ENCODE data around the gene DICER1. TPM values are rescaled to one million over a fixed set of nuclear protein-coding genes. Genes with fewer than 3 reads are reported as not detected.

Gene DICER1
- polyA plus RNA-seq, 12 donors, result 32.5 to 55.3 (median 42.9) TPM; not detected in 1

DNA sequence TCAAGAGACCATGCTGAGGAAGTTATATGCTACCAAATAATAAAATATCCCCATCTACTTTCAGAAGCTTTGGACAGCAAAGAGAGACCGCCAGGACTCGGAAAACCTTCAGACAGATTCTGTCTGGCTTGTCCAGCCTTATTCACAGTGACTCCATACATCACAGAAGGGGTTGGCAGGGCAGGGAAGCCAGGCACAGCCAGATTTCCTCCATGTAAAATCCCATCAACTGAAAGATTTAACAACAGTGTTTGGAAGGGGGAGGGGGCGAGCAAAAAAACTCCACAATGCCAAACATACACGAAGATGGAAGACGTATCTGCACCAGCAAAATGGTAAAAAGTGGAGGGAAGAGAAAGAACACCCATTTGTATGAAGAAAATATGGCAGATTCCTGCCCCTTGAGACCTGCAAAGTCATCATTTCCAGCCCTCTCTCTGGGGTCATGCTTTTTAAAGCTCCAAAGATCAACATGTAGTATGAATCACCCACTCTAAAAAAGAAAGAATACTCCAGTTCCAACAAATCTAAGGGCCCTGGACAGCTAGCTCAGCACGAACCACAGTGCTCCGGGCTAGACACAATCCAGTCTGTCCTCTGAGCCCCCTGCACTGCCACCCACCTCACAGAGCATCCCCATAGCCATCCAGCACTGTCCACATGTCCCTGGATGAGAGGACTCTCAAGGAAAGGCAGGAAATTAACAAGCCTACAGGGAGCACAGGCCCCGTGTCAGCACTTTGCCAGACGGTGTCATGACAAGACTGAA lies 116.4 kb downstream of the DICER1 start:
- no peak for DNase-seq

DNA sequence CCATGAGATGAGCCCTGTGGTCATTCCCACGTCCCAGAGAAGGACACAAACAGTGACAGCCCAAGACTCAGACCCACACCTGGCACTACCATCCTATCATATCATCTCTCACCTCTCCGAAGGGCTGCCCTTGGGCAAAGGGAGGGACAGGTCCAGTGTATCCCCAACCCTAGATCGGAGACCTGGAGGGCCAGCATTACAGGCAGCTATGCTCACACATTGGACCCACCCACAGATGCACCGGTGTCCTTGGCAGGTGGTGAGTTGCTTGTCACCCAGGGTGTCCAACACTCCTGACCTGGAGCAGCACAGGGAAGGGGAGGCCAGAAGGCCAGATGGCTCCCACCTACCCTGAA lies 117.4 kb downstream of the DICER1 start:
- DNase-seq, result no peak

DNA sequence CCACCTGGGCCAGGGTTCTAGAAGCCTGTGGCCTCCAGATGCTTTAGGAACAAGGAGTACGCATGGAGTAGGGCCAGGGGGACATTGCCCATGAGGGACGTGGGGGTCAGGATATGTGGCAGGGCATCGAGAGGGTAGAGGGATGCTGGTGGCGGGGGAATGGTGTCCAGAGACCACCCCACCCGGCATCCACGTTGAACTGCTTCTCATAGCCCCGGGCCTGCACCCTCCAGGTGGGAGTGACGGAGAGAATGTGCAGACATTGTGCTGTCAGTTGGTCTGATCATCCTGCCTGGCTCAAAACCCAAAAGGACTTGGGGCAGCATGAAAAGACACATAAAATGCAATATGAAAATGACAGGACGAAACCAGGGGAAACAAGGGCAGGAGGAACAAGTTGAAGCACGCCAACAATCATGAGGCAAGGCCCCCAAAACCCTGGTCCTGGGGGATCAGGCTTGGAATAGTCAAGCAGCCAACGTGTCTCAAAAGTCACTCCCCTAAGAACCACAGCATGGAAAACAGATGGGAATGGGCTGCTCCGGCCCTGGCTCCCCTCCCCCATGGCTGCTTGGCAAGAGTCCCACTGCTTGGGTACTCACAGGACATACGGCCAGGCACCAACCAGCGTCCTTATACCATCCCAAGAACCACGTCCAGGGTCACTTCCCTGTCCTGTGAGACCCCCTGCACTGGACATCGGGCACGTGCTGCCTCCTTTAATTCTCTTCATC lies 117.9 kb downstream of the DICER1 start:
- no peak for DNase-seq

DNA sequence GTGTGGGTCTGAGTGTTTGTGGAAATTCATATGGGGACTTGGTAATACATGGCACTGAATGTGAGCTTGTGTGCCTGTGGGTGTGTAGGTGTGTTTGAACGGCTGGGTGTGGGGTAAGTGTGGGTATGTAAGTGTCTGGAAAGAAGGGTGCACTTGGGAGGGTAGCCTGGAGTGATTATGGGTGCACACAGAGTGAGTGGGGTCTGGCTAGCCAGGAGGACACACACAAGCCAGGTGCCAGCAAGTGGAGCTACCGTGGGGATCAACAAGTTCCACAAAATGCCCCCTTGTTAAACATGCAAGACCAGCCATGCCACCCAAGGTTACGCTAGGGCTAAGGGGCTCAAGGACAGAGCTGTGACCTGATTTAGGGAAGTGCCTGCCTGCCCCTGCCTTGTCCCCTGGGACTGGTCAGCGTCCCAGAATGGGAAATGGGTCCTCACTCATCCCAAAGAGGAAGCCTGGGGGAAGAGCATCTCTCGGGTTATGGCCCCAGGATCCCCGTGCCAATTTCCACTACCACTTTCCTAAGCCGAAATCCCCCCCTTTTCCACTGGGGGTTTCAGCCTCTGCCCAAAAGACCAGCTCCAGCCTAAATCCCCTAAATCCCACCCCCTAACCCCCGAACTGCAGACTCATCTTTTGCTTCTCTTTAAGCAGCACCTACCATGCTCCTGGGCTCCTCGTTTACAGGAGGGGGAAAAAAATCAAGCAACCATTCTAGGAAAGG lies 118.6 kb downstream of the DICER1 start:
- no peak for DNase-seq

DNA sequence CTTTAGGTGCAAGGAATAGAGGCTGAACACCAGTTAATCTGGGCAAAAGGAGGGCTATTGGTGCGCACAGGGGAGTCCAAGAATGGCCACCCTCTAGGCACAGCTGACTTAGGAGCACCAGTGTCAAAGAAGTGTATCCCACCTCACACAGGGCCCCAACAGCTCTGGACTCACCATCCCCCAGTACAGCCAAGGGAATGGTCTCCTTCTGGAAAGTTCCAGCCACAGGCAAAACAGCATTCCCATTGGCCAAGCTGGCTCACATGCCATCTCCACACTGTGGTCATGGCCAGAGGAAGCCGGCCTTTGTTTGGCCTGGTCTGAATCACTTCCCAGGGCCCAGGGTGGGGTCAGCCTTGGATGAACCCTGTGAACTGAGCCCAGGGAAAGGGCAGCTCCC lies 120.1 kb downstream of the DICER1 start:
- no peak for DNase-seq

Other genes starting within 250 kb of the DICER1 start
- gene CLMN, start 162.4 kb upstream of the DICER1 start, polyA plus RNA-seq (ENCODE audit: insufficient read length in 12 of 12), result 10 to 100 TPM in 1 of 12 donors, 1 to 10 TPM in 10, not detected in 1; 2.5 to 21.6 (median 3.5) TPM

Measured in muscle of arm (tissue), 12 donors.